Fibroblast of lung (primary cell): Measurements from ENCODE around the gene PIWIL4. TPM values are rescaled to one million over a fixed set of nuclear protein-coding genes. Genes with fewer than 3 reads are reported as not detected.

Experiments
- DNase-seq, 2 donors: peaks; one replicate each; pipeline versions ENCODE4 v3.0.0 to v3.0.0-alpha.2; 2010; ENCODE audit warnings: low read depth in 2 of 2
- H2AFZ ChIP-seq: 2 replicates; pipeline ENCODE4 v1.5.1; 2012; ENCODE audit warnings: low read length, control low read depth, inconsistent platforms
- H3K27ac ChIP-seq: 2 replicates; pipeline ENCODE4 v1.5.1; 2011; ENCODE audit warnings: low read length, control low read depth; ENCODE audit not compliant: insufficient read depth
- H3K27me3 ChIP-seq: 2 replicates; pipeline ENCODE4 v1.5.1; 2011; ENCODE audit warnings: mild to moderate bottlenecking, low read length; ENCODE audit not compliant: control insufficient read depth, insufficient read depth
- H3K36me3 ChIP-seq: 2 replicates; pipeline ENCODE4 v1.5.1; 2011; ENCODE audit warnings: low read length; ENCODE audit not compliant: control insufficient read depth, insufficient read depth
- H3K4me1 ChIP-seq: 2 replicates; pipeline ENCODE4 v1.5.1; 2011; ENCODE audit warnings: low read length; ENCODE audit not compliant: control insufficient read depth, insufficient read depth; ENCODE audit errors: extremely low read depth
- H3K4me2 ChIP-seq: 2 replicates; pipeline ENCODE4 v1.5.1; 2011; ENCODE audit warnings: low read length, control low read depth; ENCODE audit not compliant: insufficient read depth; ENCODE audit errors: extremely low read depth
- H3K4me3 ChIP-seq, 4 experiments: fragments of 200-600 bp in 1 of 4; sonication (generic) in 1 of 4; replicated peaks in 1 of 4; 2 replicates each; pipeline ENCODE4 v1.5.1; 2011 to 2016; ENCODE audit warnings: low read length in 4 of 4, low read depth in 3 of 4, mild to moderate bottlenecking in 3 of 4, control low read depth in 2 of 4, inconsistent platforms in 1 of 4, mixed read lengths in 1 of 4; ENCODE audit not compliant: insufficient read depth in 1 of 4; ENCODE audit errors: control extremely low read depth in 1 of 4
- H3K79me2 ChIP-seq: 2 replicates; pipeline ENCODE4 v1.5.1; 2012; ENCODE audit warnings: mild to moderate bottlenecking, low read length, inconsistent platforms; ENCODE audit not compliant: control insufficient read depth, insufficient read depth
- H3K9ac ChIP-seq: 2 replicates; pipeline ENCODE4 v1.5.1; 2011; ENCODE audit warnings: mild to moderate bottlenecking, low read length, control low read depth; ENCODE audit not compliant: insufficient read depth
- H3K9me3 ChIP-seq: 2 replicates; pipeline ENCODE4 v1.5.1; 2012; ENCODE audit warnings: low read depth, low read length; ENCODE audit not compliant: control insufficient read depth, insufficient read depth
- H4K20me1 ChIP-seq: 2 replicates; pipeline ENCODE4 v1.5.1; 2011; ENCODE audit warnings: low read length; ENCODE audit not compliant: control insufficient read depth, insufficient read depth; ENCODE audit errors: extremely low read depth
- EZH2 ChIP-seq: IDR thresholded peaks from 2 replicates; pipeline ENCODE4 v1.5.1; 2012; ENCODE audit warnings: low read length, control low read depth, mild to moderate bottlenecking; ENCODE audit errors: missing control alignments
- polyA plus RNA-seq, 2 donors: library from polyadenylated mRNA; depleted of rRNA in 1 of 2; stranded (reverse) in 1 of 2; unstranded in 1 of 2; fragments of >200 nt; gene quantifications; 2 replicates each; pipeline ENCODE4 v1.2.1, GENCODE V29; 2011 to 2012; ENCODE audit warnings: missing spikeins in 1 of 2
- total RNA-seq: library from RNA; depleted of rRNA; stranded (reverse); fragments of >200 nt; gene quantifications from 2 replicates; pipeline ENCODE4 v1.2.1, GENCODE V29; 2014
- TF ChIP-seq, protein P1 (sequence below), 2 donors: IDR thresholded peaks in 1 of 2; conservative IDR thresholded peaks in 1 of 2; 1 replicate in 1 of 2; 2 replicates in 1 of 2; pipeline ENCODE4 v1.5.1; 2011 to 2012; ENCODE audit warnings: low read length in 2 of 2, control low read depth in 1 of 2, inconsistent platforms in 1 of 2, low read depth in 1 of 2, mild to moderate bottlenecking in 1 of 2

The PIWIL4 gene
- total and polyA plus RNA-seq, 2 donors (not counting 1 experiment from before 2014, with no cell fraction given), result 1.2 to 3.3 TPM

- Histone ChIP-seq H4K20me1 (no peaks in the 10 kb centered on the region), H3K36me3 (no peaks in the 10 kb centered on the region), H2AFZ (no peak overlapping the region), H3K27ac (no peak overlapping the region), H3K4me3 (no peak overlapping the region), H3K9ac (no peak overlapping the region), H3K4me1 (no peaks in the 10 kb centered on the region), H3K79me2 (no peaks in the 10 kb centered on the region), H3K9me3 (no peaks in the 10 kb centered on the region), H3K4me2 (no peak overlapping the region), H3K27me3 (no peaks in the 10 kb centered on the region)
- DNase-seq, result no peak
- TF ChIP-seq, protein P1, sequence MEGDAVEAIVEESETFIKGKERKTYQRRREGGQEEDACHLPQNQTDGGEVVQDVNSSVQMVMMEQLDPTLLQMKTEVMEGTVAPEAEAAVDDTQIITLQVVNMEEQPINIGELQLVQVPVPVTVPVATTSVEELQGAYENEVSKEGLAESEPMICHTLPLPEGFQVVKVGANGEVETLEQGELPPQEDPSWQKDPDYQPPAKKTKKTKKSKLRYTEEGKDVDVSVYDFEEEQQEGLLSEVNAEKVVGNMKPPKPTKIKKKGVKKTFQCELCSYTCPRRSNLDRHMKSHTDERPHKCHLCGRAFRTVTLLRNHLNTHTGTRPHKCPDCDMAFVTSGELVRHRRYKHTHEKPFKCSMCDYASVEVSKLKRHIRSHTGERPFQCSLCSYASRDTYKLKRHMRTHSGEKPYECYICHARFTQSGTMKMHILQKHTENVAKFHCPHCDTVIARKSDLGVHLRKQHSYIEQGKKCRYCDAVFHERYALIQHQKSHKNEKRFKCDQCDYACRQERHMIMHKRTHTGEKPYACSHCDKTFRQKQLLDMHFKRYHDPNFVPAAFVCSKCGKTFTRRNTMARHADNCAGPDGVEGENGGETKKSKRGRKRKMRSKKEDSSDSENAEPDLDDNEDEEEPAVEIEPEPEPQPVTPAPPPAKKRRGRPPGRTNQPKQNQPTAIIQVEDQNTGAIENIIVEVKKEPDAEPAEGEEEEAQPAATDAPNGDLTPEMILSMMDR (conservative IDR thresholded peaks at IDR 0.05 in 1 of 2, IDR thresholded peaks at IDR 0.05 in 1 of 2; ENCODE audit: low read depth in 1 of 2, low read length in 2 of 2), result no peak
- no peak for TF ChIP-seq EZH2
Measured at GRCh38 chr11:94662065-94662779, 95.1 kb downstream of the PIWIL4 start.

DNA sequence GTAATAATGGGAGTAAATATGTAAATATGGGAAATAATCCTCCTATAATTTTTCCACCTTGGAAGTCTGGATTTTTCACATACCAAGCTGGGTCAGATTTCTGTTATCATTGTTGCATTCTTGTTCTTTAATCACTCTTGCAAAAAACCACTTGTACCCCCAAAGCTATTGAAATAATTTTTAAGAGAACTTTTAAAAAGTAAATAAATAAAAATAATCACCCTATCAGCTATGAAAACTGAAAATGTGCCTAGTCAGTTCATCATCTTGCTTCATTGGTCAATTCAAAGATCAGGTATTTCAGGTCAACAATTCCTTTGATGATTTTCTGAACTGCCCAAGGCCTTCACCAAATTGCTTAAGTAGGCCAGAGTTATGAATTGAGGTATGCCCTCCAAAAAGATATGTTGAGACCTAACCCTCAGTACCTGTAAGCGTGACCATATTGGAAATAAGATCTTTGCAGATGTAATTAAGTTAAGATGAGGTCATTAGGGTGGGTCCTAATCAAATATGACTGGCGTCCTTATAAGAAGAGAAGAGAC, 95.8 kb downstream of the PIWIL4 start:
- TF ChIP-seq, protein P1 (conservative IDR thresholded peaks at IDR 0.05 in 1 of 2, IDR thresholded peaks at IDR 0.05 in 1 of 2; ENCODE audit: low read depth in 1 of 2, low read length in 2 of 2), result no peak
- TF ChIP-seq EZH2, result no peak
- no peak overlapping the region for H3K4me3 ChIP-seq
- no peak overlapping the region for H3K9ac ChIP-seq
- H4K20me1 ChIP-seq, result no peaks in the 10 kb centered on the region
- no peak overlapping the region for H3K27ac ChIP-seq
- H3K4me1 ChIP-seq, result no peaks in the 10 kb centered on the region
- no peak for DNase-seq
- H2AFZ ChIP-seq, result no peak overlapping the region
- no peaks in the 10 kb centered on the region for H3K79me2 ChIP-seq
- H3K4me2 ChIP-seq, result no peak overlapping the region
- no peaks in the 10 kb centered on the region for H3K27me3 ChIP-seq
- H3K36me3 ChIP-seq, result no peaks in the 10 kb centered on the region
- H3K9me3 ChIP-seq, result no peaks in the 10 kb centered on the region

- no peak overlapping the region for H3K4me3 ChIP-seq
- H3K36me3 ChIP-seq, result no peaks in the 10 kb centered on the region
- no peaks in the 10 kb centered on the region for H3K9me3 ChIP-seq
- no peaks in the 10 kb centered on the region for H3K4me1 ChIP-seq
- no peak overlapping the region for H2AFZ ChIP-seq
- TF ChIP-seq, protein P1 (conservative IDR thresholded peaks at IDR 0.05 in 1 of 2, IDR thresholded peaks at IDR 0.05 in 1 of 2; ENCODE audit: low read depth in 1 of 2, low read length in 2 of 2), result no peak
- no peak for TF ChIP-seq EZH2
- H3K27ac ChIP-seq, result no peak overlapping the region
- DNase-seq, result no peak
- no peak overlapping the region for H3K4me2 ChIP-seq
- no peaks in the 10 kb centered on the region for H3K27me3 ChIP-seq
- no peaks in the 10 kb centered on the region for H4K20me1 ChIP-seq
- no peak overlapping the region for H3K9ac ChIP-seq
- H3K79me2 ChIP-seq, result no peaks in the 10 kb centered on the region
Measured at GRCh38 chr11:94664346-94664745, 97.2 kb downstream of the PIWIL4 start.
